ENCODE measurements around the gene BPIFA1.

Gene BPIFA1

GRCh38 chr20:33281550-33282146 lies 45.9 kb downstream of the BPIFA1 start:
- H3K4me3 ChIP-seq (ENCODE audit: low read depth, low read length): no peak overlapping the region
- TF ChIP-seq CTCF (IDR thresholded peaks at IDR 0.05; ENCODE audit: low read depth, low read length): no peak

- TF ChIP-seq CTCF (IDR thresholded peaks at IDR 0.05; ENCODE audit: low read depth, low read length): no peak
Observed at GRCh38 chr20:33282196-33282934, 46.6 kb downstream of the BPIFA1 start.

GRCh38 chr20:33282991-33283555 lies 47.3 kb downstream of the BPIFA1 start, which contains the start of gene BPIFB1:
Gene BPIFB1, plus strand, starts transcription at chr20:33283214. Its CDS starts 2,860 bp downstream, at chr20:33286074.
- no peak within 1 kb of the TSS for H3K4me3 ChIP-seq (ENCODE audit: low read depth, low read length)
- TF ChIP-seq CTCF (IDR thresholded peaks at IDR 0.05; ENCODE audit: low read depth, low read length): no peak

More at GRCh38 chr20:33282196-33282934, 46.6 kb downstream of the BPIFA1 start:
- H3K4me3 ChIP-seq (ENCODE audit: low read depth, low read length): no peak overlapping the region

GRCh38 chr20:33284284-33284683 lies 48.5 kb downstream of the BPIFA1 start:
- TF ChIP-seq CTCF (IDR thresholded peaks at IDR 0.05; ENCODE audit: low read depth, low read length): no peak

GRCh38 chr20:33284937-33285336 lies 49.1 kb downstream of the BPIFA1 start:
- no peak for TF ChIP-seq CTCF (IDR thresholded peaks at IDR 0.05; ENCODE audit: low read depth, low read length)
- no peak overlapping the region for H3K4me3 ChIP-seq (ENCODE audit: low read depth, low read length)

More at GRCh38 chr20:33284284-33284683, 48.5 kb downstream of the BPIFA1 start:
- no peak overlapping the region for H3K4me3 ChIP-seq (ENCODE audit: low read depth, low read length)

- TF ChIP-seq CTCF (IDR thresholded peaks at IDR 0.05; ENCODE audit: low read depth, low read length): no peak
- no peak overlapping the region for H3K4me3 ChIP-seq (ENCODE audit: low read depth, low read length)
Observed at GRCh38 chr20:33285861-33286495, 50.2 kb downstream of the BPIFA1 start.
